GM12878 (cell line): ENCODE results near the gene LUZP2. TPM values are rescaled to one million over a fixed set of nuclear protein-coding genes. Genes with fewer than 3 reads are reported as not detected.

Source experiments
- ATAC-seq: fragments of 200-7000 bp; cut with Tn5 transposase; 3 replicates; pipeline ENCODE4 v1.9.1; 2020; ENCODE audit warnings: mild to moderate bottlenecking, moderate library complexity
- BruUV-seq: library from RNA; stranded (reverse); fragments of 400-500 nt; replicated peaks from 2 replicates; lab custom pipeline; 2021; lab: Mats Ljungman, UMichigan
- CTCF ChIA-PET: fragments of 300-600 bp; sonication (Branson Sonifier 250); formaldehyde crosslinking; extraction: SDS; loops from one replicate; lab custom pipeline; 2021; ENCODE audit warnings: inconsistent platforms; lab: Yijun Ruan, JAX
- POLR2A ChIA-PET: fragments of 350-600 bp; formaldehyde crosslinking; extraction: SDS; loops from one replicate; lab custom pipeline; 2021; ENCODE audit warnings: inconsistent platforms; lab: Charles Lee
- RAD21 ChIA-PET: fragments of 300-600 bp; sonication (Branson Sonifier 250); formaldehyde crosslinking; loops from one replicate; lab custom pipeline; 2023; ENCODE audit warnings: antibody characterized with exemption; ENCODE audit not compliant: unreplicated experiment; lab: Charles Lee
- SMC1A ChIA-PET: fragments of 300-600 bp; sonication (Branson Sonifier 250); formaldehyde crosslinking; loops from one replicate; lab custom pipeline; 2023; ENCODE audit not compliant: unreplicated experiment, uncharacterized antibody; lab: Charles Lee
- DNase-seq: peaks from one replicate; pipeline ENCODE4 v3.0.0-alpha.2; 2011; ENCODE audit warnings: low read depth, low spot score
- FAIRE-seq: peaks from 3 replicates; lab custom pipeline; 2011; peaks lifted over from hg19 to GRCh38; lab: Jason Lieb, UNC
- H2AFZ ChIP-seq: 2 replicates; pipeline ENCODE4 v1.6.0; 2011; ENCODE audit warnings: low read depth, low read length, control low read depth; ENCODE audit not compliant: control insufficient read depth
- H3K27ac ChIP-seq: 2 replicates; pipeline ENCODE4 v1.5.1; 2011; ENCODE audit warnings: control low read depth; ENCODE audit not compliant: control insufficient read depth, insufficient read depth
- H3K27me3 ChIP-seq, 2 experiments: replicated peaks in 1 of 2; 2 replicates each; pipeline versions ENCODE4 v1.6.0 to v1.6.1; 2011; ENCODE audit warnings: low read length in 1 of 2; ENCODE audit not compliant: control insufficient read depth in 2 of 2, insufficient read depth in 2 of 2
- H3K36me3 ChIP-seq, 2 experiments: 2 replicates each; pipeline ENCODE4 v1.5.1; 2011; ENCODE audit warnings: low read length in 1 of 2; ENCODE audit not compliant: control insufficient read depth in 2 of 2, insufficient read depth in 2 of 2
- H3K4me1 ChIP-seq: 2 replicates; pipeline ENCODE4 v1.6.1; 2011; ENCODE audit warnings: mild to moderate bottlenecking, low read length, moderate library complexity, mixed read lengths; ENCODE audit not compliant: control insufficient read depth, insufficient read depth
- H3K4me2 ChIP-seq: 2 replicates; pipeline ENCODE4 v1.6.0; 2011; ENCODE audit warnings: control low read depth; ENCODE audit not compliant: control insufficient read depth, insufficient read depth
- H3K4me3 ChIP-seq: fragments of 200-600 bp; sonication (generic); 2 replicates; pipeline ENCODE4 v1.5.1; 2016
- H3K79me2 ChIP-seq: 2 replicates; pipeline ENCODE4 v1.6.0; 2011; ENCODE audit warnings: low read length; ENCODE audit not compliant: control insufficient read depth, insufficient read depth
- H3K9ac ChIP-seq: 2 replicates; pipeline ENCODE4 v1.8.0; 2011; ENCODE audit warnings: low read length, control low read depth, mixed read lengths; ENCODE audit not compliant: control insufficient read depth, insufficient read depth
- H3K9me3 ChIP-seq: replicated peaks from 3 replicates; pipeline ENCODE4 v1.5.1; 2011; ENCODE audit warnings: mild to moderate bottlenecking, low read length; ENCODE audit not compliant: control insufficient read depth, insufficient read depth
- H4K20me1 ChIP-seq: 2 replicates; pipeline ENCODE4 v1.6.0; 2011; ENCODE audit not compliant: control insufficient read depth, insufficient read depth
- ATF2 ChIP-seq: IDR thresholded peaks from 2 replicates; pipeline ENCODE4 v1.6.1; 2012; ENCODE audit warnings: low read length, inconsistent platforms
- BRCA1 ChIP-seq: IDR thresholded peaks from 2 replicates; pipeline ENCODE4 v1.6.1; 2011; ENCODE audit warnings: low read depth, low read length, improper control_type of control experiment
- DPF2 ChIP-seq: fragments of 450-650 bp; IDR thresholded peaks from 2 replicates; pipeline ENCODE4 v1.6.1; 2017; ENCODE audit warnings: mild to moderate bottlenecking
- ETV6 ChIP-seq, 2 experiments: fragments of 450-650 bp in 1 of 2; IDR thresholded peaks in 1 of 2; conservative IDR thresholded peaks in 1 of 2; 2 replicates each; pipeline ENCODE4 v1.6.1; 2014; ENCODE audit warnings: antibody characterized with exemption in 1 of 2, borderline replicate concordance in 1 of 2, low read depth in 1 of 2, mild to moderate bottlenecking in 1 of 2, moderate library complexity in 1 of 2
- MLLT1 ChIP-seq: fragments of 450-650 bp; IDR thresholded peaks from 2 replicates; pipeline ENCODE4 v1.6.1; 2016; ENCODE audit warnings: mild to moderate bottlenecking
- NFIC ChIP-seq: IDR thresholded peaks from 2 replicates; pipeline ENCODE4 v1.6.1; 2012; ENCODE audit warnings: low read depth, mild to moderate bottlenecking, inconsistent platforms, low read length, moderate library complexity
- NFYB ChIP-seq: IDR thresholded peaks from 2 replicates; pipeline ENCODE4 v1.6.1; 2011; ENCODE audit warnings: low read depth, mild to moderate bottlenecking, low read length, improper control_type of control experiment, moderate library complexity; ENCODE audit not compliant: insufficient read depth
- RUNX3 ChIP-seq: IDR thresholded peaks from 2 replicates; pipeline ENCODE4 v1.6.1; 2012; ENCODE audit warnings: low read length, inconsistent platforms
- WRNIP1 ChIP-seq: IDR thresholded peaks from 2 replicates; pipeline ENCODE4 v1.6.1; 2011; ENCODE audit warnings: low read depth, low read length, improper control_type of control experiment, borderline replicate concordance
- ZBED1 ChIP-seq: IDR thresholded peaks from 2 replicates; pipeline ENCODE4 v1.6.1; 2016; ENCODE audit warnings: borderline replicate concordance
- WGBS: methylation state at CpG from one replicate; pipeline ENCODE4 v1.1.6; 2016; ENCODE audit warnings: low lambda C conversion rate; ENCODE audit not compliant: insufficient replicate concordance, insufficient coverage; ENCODE audit errors: missing lambda C conversion rate; 5-methylcytosine and 5-hydroxymethylcytosine counted together
- in situ Hi-C: fragments of 300-500 bp; cut with MboI; formaldehyde crosslinking; loops from 9 replicates; pipeline ENCODE4 v1.14.3; 2018; ENCODE audit warnings: mixed read lengths
- intact Hi-C: fragments of 100-400 bp; cut with micrococcal nuclease; formaldehyde crosslinking; loops from one replicate; pipeline ENCODE4 v1.14.2; 2022; ENCODE audit not compliant: unreplicated experiment
- polyA plus RNA-seq, 11 experiments: library from polyadenylated mRNA; depleted of rRNA in 4 of 11; unstranded in 6 of 11; stranded (reverse) in 5 of 11; fragments of >200 nt; fragmentation: Nextera tagmentation in 4 of 11; fragmentation: Illumina TruSeq in 1 of 11; extraction: Ambion mirVana in 4 of 11; extraction: Trizol in 1 of 11; gene quantifications; 1 replicate in 1 of 11; 2 replicates in 10 of 11; pipeline versions ENCODE4 v1.2.1 to v1.2.3, GENCODE V29; 2011 to 2016; ENCODE audit warnings: inconsistent platforms in 2 of 11, missing spikeins in 2 of 11, low read depth in 1 of 11
- total RNA-seq, 4 experiments: library from RNA; depleted of rRNA in 3 of 4; stranded (reverse); fragments of >200 nt in 3 of 4; fragmentation: Illumina TruSeq in 1 of 4; extraction: Trizol in 1 of 4; gene quantifications; 2 replicates each; pipeline versions ENCODE4 v1.2.1 to v1.2.3, GENCODE V29; 2013 to 2021
- TF ChIP-seq, protein P1 (sequence below): IDR thresholded peaks from 2 replicates; pipeline ENCODE4 v1.6.1; 2012; ENCODE audit warnings: low read depth, low read length, improper control_type of control experiment
- TF ChIP-seq, protein P2 (sequence below): fragments of 450-650 bp; IDR thresholded peaks from 2 replicates; pipeline ENCODE4 v1.6.1; 2018; ENCODE audit warnings: mild to moderate bottlenecking, low read depth, moderate library complexity; ENCODE audit not compliant: partially characterized antibody
- TF ChIP-seq, protein P3 (sequence below): IDR thresholded peaks from 2 replicates; pipeline ENCODE4 v1.6.1; 2012; ENCODE audit warnings: mild to moderate bottlenecking, low read depth, low read length

Gene LUZP2
- total and polyA plus RNA-seq, 10 of the 15 experiments (the other 5 are each of a cell fraction or from before 2014, with no cell fraction given), result not detected

DNA sequence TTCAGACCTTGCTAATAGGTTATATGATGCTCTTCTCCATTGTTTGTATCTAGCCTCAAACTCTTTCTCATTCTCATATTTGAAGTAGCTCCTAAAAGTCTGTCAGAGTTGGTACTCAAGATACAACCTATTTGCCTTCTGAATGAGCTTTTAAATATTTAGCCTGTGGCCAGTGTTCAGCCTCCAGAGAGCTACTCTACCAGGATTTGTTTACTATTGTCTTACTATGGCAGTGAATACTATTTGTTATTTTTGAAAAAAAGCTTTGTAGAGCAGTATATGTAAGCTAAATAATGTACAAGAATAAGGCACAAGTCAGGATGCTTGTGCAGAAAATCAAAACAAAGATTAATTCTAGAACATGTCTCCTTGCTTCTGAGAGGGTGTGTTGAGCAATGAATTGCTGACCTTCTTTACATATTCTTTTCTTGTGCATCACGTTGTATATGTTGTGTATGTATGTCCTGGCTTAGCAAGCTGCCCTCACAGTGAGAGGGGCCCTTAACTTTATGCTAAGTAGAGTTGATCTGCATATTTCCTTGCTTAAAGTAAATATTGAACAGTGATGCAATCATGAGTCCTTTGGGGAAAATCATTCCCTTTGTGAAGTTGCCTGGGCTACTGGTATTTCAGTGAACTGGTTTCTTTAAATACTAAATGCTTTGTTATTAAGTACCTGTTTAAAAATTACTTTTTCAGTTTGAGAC is 438.0 kb downstream of the LUZP2 start:
- no peaks in the 10 kb centered on the region for H3K9me3 ChIP-seq

More for the DNA sequence above, 438.0 kb downstream of the LUZP2 start:
- FAIRE-seq (no peak), ATAC-seq (no peak), DNase-seq (no peak)
- no TSS peak for BruUV-seq
- no peak overlapping the region for H2AFZ ChIP-seq
- H3K9ac ChIP-seq, result no peak overlapping the region
- ChIA-PET RAD21 (no interaction called here), POLR2A (no interaction called here), CTCF (no interaction called here), SMC1A (no interaction called here)
- no peaks in the 10 kb centered on the region for H3K4me1 ChIP-seq
- in situ Hi-C loops, result no loop called here
- intact Hi-C loops, result no loop called here
- H3K79me2 ChIP-seq, result no peaks in the 10 kb centered on the region
- H3K4me3 ChIP-seq, result no peak overlapping the region
- no peaks in the 10 kb centered on the region for H4K20me1 ChIP-seq
- no peak overlapping the region for H3K27ac ChIP-seq
- no peaks in the 10 kb centered on the region for H3K27me3 ChIP-seq
- no peaks in the 10 kb centered on the region for H3K36me3 ChIP-seq
- TF ChIP-seq BRCA1 (no peak), MLLT1 (no peak), RUNX3 (no peak), ATF2 (no peak), ZBED1 (no peak), DPF2 (no peak), NFIC (no peak), ETV6 (conservative IDR thresholded peaks at IDR 0.05 in 1 of 2, IDR thresholded peaks at IDR 0.05 in 1 of 2; ENCODE audit: borderline replicate concordance in 1 of 2, low read depth in 1 of 2) (no peak), WRNIP1 (no peak), NFYB (no peak)
- TF ChIP-seq, protein P1, sequence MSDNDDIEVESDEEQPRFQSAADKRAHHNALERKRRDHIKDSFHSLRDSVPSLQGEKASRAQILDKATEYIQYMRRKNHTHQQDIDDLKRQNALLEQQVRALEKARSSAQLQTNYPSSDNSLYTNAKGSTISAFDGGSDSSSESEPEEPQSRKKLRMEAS, result no peak
- TF ChIP-seq, protein P2, sequence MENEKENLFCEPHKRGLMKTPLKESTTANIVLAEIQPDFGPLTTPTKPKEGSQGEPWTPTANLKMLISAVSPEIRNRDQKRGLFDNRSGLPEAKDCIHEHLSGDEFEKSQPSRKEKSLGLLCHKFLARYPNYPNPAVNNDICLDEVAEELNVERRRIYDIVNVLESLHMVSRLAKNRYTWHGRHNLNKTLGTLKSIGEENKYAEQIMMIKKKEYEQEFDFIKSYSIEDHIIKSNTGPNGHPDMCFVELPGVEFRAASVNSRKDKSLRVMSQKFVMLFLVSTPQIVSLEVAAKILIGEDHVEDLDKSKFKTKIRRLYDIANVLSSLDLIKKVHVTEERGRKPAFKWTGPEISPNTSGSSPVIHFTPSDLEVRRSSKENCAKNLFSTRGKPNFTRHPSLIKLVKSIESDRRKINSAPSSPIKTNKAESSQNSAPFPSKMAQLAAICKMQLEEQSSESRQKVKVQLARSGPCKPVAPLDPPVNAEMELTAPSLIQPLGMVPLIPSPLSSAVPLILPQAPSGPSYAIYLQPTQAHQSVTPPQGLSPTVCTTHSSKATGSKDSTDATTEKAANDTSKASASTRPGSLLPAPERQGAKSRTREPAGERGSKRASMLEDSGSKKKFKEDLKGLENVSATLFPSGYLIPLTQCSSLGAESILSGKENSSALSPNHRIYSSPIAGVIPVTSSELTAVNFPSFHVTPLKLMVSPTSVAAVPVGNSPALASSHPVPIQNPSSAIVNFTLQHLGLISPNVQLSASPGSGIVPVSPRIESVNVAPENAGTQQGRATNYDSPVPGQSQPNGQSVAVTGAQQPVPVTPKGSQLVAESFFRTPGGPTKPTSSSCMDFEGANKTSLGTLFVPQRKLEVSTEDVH, result no peak
- TF ChIP-seq, protein P3, sequence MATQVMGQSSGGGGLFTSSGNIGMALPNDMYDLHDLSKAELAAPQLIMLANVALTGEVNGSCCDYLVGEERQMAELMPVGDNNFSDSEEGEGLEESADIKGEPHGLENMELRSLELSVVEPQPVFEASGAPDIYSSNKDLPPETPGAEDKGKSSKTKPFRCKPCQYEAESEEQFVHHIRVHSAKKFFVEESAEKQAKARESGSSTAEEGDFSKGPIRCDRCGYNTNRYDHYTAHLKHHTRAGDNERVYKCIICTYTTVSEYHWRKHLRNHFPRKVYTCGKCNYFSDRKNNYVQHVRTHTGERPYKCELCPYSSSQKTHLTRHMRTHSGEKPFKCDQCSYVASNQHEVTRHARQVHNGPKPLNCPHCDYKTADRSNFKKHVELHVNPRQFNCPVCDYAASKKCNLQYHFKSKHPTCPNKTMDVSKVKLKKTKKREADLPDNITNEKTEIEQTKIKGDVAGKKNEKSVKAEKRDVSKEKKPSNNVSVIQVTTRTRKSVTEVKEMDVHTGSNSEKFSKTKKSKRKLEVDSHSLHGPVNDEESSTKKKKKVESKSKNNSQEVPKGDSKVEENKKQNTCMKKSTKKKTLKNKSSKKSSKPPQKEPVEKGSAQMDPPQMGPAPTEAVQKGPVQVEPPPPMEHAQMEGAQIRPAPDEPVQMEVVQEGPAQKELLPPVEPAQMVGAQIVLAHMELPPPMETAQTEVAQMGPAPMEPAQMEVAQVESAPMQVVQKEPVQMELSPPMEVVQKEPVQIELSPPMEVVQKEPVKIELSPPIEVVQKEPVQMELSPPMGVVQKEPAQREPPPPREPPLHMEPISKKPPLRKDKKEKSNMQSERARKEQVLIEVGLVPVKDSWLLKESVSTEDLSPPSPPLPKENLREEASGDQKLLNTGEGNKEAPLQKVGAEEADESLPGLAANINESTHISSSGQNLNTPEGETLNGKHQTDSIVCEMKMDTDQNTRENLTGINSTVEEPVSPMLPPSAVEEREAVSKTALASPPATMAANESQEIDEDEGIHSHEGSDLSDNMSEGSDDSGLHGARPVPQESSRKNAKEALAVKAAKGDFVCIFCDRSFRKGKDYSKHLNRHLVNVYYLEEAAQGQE, result no peak
- no peak overlapping the region for H3K4me2 ChIP-seq
- WGBS, result 0% methylated on average over 1 of the region's 1 CpG
